Measurements from ENCODE around the gene ARF6.
A peak's percentile ranks its signal among the peaks of the same experiment; 100 is the strongest.
"Not testable (repeated sequence)": the region's sequence is repeated elsewhere in the genome, so short reads cannot be mapped to it uniquely, and the experiment has no call there.

The ARF6 gene

DNA sequence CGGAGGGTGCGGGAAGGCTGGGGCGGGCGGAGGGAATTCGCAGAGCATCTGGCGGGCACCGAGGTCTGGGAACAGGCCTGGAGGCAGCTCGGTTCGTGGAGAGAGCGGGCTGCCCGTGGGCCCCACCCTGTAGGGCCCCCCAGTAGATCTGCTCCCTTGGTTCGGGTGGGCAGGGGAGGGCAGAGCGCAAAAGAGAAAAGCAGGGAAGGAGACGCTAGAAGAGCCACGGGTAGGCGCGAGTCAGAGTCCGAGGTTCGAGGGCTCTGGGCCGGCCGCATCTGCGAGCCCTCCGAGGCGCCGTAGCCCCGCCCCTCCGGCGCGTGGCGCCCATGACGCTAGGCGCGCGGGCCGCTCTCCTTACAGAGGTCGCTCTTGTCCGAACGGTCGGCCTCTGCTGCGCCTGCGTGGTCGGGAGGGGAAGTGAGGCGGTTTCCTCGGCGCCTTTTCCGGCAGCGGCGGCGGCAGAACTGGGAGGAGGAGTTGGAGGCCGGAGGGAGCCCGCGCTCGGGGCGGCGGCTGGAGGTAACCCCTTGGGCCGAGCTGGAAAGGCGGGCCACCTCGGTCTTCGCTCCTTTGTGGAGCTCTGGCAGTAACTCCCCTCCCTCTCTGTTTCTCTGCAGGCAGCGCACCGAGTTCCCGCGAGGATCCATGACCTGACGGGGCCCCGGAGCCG lies at the start of gene ARF6:
ARF6 (plus strand) TSS at position 447 of the 673 bp plus-strand sequence. CDS start 655 bp downstream, outside the sequence.
- peak; percentile 98 for DNase-seq (ENCODE audit: low spot score)

DNA sequence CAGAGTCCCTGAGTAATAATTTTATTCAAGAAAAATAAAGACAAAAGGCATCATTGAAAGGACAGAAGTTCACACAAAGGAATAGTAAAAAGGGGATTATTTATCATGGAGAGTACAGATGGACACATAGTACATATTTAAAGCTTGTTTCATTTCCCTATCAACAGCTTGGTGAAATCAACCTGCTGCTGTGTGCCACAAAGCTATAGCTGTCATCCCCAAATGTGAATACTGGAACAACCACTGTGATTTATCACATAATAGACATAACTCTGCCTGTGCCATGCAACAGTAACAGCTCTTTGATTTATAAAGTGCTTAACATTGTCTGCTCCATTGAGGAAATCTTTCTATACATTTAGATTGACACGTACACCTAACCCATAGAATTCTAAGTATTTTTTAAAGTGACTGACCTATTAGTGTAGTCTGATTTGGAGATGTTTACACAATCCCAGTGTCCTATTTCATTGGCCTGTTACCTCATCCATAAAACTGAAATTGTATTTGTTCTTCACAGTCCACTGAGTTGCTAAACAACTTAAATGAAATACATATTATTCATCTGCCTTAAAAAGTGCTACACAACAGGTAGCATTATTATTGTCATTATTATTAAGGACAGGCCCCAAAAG lies 43.6 kb upstream of the ARF6 start:
- DNase-seq (ENCODE audit: low spot score): no peak

DNA sequence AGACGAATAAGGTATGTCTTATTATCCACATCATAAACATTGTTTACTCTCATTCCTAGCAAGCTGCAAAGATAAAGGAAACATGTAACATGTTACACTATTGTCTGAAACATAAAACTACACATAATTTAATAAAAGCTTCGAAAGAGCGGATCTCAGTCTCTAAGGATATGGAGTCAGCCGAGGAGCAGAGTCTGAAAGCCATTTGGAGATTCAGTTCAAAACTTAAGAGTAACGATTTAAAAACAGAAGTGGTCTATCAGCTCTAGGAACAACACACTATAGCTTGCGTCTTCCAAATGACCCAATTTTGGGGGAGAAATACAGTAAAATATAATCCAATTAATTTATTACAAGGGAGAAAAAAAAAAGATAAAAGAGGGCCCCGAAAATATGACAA lies 41.1 kb upstream of the ARF6 start:
- peak; percentile 15 for DNase-seq (ENCODE audit: low spot score)

DNA sequence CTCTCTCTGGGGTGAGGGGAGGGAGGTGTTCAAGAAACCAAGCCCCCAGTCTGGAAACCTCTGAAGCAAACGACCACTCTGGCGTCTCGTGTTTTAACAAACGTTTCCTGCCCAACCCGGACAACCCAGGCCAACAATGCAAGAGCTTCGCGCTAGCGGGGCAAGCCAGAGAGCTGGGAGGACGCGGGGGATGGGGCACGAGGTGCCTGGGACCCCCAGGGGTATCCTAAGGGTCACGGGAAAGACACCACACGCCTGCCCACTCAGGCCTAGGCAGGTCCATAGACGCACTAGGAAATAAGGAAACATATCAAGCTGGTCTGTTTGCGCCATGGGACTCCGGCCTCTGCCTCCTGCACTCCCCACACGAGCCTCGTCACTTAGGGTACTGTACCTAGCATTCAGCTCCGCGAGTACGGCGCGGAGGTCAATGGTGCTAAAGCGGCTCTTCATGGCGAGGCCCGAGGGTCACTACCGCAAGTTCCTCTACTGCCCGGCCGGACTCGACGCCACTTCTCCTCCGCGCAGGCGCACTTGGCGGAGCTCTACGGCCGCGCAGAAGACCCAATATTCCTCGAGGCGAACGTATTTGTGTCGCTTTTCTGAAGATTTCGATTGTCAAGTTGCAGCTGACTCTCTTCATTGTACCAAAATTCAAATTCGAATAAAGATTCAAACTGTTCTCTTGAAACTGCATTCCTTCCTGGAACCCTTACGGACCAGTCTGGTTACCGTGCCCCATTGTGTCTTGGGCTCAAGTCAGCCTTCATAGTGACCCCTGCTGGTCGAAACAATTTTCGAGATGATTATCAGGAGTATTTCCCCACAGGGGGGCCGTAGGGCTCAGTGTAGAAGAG lies 40.4 kb upstream of the ARF6 start, which contains the start of gene NEMF:
NEMF (minus strand) TSS at position 488 of the 857 bp plus-strand sequence; CDS start at position 453, 35 bp downstream.
- peak; percentile 81 for DNase-seq (ENCODE audit: low spot score)

DNA sequence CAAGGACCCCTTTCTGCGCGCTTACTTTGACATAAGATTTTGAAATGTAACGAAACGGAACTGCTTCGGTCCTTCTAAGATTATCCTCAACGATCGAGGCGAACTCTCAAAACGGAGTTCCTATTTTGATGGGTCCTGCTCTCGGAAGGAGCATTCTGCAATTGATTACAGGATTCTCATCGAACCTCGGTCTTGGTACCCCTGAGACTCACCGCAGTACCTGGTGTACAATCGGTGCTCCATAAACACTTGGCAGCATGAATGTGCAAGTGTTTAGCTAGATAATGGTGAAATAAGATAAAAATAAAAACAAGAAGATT lies 39.8 kb upstream of the ARF6 start:
- DNase-seq (ENCODE audit: low spot score): no peak

DNA sequence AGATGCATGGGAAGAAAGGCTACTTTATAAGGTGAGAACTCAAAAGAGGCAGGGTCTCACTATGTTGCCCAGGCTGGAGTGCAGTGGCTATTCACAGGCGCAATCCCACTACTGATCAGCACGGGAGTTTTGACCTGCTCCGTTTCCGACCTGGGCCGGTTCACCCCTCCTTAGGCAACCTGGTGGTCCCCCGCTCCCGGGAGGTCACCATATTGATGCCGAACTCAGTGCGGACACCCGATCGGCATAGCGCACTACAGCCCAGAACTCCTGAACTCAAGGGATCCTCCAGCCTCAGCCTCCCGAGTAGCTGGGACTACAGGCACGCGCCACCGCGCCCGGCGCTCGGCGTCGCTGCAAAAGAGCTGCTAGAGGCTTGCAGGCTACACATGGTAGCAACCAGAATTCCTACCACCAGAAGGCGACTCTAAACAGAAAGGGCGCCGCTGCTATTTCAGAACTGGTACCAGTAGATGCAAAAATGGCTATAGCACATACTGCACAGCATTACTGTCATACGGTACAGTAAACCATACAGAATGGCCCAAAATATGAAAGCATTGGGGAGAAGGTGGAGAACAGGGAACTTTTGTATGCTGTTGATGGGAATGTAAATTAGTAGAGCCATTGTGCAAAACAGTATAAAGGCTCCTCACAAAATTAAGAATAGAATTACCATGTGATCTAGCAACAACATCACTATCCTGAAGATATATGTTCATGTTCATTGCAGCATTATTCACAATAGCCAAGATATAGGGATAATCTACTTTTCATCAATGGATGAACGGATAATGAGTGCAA lies 39.1 kb upstream of the ARF6 start:
- DNase-seq (ENCODE audit: low spot score): peak; percentile 66

DNA sequence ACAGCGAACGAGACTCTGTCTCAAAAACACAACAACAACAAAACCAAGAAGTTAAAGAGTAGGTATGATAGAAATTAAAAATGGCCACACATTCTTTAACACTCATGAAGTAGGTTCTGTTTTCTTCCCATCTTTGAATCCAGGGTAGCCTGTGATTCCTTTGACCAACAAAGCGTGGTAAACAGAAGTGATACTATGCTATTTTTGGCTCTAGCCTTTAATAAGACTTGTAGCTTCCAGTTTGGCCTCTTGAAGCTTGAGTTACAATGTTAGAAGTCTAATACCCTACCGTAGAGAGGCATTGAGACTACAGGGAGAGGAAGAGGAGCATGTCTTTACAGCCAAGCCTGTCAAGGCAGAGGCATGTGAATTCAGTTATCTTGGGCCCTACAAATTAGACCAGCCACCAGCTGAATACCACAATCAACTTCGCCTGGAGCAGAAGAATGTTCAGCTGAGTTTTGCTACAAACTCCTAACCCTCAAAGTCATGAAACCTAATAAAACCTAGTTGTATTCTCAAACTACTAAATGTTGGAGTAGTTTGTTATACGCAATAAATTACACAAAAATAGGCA lies 35.4 kb upstream of the ARF6 start:
- DNase-seq (ENCODE audit: low spot score): no peak

DNA sequence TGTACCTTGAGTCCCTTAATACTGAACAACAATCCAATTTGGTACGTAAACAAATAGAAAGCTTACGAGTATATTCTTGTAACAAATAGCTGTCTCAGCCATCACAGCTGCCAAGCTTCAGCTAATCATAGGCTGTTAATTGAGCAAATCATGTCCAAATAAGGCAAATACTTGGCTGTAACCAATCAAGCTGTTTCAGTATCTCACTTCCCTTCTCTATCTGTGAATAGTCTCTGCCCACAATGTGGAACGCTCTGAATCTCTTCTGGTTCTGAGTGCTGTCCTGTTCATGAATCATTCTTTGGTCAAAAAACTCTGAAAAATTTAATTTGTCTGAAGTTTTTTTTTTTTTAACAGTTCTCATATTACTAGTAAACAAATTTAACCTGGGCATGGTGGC lies 34.5 kb upstream of the ARF6 start:
- no peak for DNase-seq (ENCODE audit: low spot score)

DNA sequence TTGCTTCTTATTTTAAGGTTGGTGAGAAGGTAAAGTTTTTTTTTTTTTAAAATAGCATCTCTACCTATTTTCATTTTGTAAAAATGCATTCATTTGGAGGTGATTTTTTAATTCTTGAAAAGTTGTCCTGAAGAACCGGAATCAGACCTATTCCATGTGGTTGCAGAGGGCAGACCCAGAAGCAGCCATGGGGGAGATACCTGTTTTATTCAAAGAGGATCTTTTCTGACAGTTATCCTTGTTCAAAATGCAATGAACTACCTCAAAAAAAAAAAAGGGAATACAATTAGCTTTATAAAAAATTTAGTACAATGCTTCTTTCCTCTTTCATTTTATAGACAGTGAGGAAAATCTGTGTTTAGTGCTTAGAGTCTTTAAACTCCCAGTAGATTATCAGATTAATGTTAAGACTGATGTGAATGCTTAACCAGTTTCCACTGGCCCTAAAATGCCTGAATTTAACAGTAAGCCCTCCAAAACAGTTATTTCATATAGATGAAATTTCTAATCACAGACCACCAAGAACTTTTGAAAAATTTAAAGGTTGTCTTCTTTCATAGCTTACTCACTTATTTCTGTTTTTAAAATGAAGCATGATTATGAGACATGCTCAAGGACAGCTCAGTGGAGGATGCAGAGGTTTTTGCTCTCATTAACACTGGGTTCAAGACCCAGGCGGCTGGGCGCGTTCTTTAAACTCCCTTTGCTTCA lies 31.7 kb upstream of the ARF6 start:
- no peak for DNase-seq (ENCODE audit: low spot score)

DNA sequence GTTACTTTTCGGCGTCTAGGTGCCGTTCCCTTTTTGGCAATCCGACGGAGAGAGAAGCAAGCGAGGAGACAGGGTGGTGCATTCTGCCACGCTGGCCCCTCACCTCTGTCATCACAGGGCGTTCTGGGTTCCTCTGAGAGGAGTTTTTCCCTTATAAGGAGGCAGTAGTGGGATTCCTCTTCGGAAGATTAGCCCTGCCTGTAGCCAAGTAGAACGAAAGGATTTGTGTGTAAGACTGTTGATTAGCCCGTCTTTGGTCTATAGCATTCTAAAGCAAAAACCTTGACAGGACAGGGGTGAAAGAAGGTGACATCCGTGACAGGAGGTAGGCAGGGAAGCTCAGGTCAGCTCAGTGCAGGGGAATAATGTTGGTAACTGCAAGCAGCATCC lies 31.2 kb upstream of the ARF6 start:
- DNase-seq (ENCODE audit: low spot score): peak; percentile 67

DNA sequence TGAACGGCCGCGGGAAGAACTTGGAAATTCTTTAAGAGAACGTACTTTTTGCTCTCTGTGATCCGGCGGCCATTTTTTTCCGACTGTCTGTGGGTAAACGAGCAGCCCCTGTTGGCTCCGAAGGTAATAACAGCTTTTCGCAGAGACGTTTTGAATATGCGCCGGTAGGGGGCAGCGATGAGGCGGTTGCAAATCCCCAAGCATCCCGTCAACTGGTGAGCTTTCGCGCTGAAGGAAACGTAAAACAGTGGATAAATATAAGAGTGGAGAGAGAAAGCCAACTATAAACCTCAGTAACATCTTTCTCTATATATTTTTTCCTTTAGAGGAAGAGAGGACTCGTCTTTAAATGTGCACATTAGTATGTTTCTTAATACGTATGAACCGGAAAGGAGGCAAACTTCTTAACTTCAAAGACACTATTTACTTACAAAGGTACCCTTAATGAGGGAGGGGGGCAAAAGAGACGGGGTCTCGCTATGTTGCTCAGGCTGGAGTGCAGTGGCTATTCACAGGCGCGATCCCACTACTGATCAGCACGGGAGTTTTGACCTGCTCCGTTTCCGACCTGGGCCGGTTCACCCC lies 30.7 kb upstream of the ARF6 start:
- DNase-seq (ENCODE audit: low spot score): peak; percentile 62

DNA sequence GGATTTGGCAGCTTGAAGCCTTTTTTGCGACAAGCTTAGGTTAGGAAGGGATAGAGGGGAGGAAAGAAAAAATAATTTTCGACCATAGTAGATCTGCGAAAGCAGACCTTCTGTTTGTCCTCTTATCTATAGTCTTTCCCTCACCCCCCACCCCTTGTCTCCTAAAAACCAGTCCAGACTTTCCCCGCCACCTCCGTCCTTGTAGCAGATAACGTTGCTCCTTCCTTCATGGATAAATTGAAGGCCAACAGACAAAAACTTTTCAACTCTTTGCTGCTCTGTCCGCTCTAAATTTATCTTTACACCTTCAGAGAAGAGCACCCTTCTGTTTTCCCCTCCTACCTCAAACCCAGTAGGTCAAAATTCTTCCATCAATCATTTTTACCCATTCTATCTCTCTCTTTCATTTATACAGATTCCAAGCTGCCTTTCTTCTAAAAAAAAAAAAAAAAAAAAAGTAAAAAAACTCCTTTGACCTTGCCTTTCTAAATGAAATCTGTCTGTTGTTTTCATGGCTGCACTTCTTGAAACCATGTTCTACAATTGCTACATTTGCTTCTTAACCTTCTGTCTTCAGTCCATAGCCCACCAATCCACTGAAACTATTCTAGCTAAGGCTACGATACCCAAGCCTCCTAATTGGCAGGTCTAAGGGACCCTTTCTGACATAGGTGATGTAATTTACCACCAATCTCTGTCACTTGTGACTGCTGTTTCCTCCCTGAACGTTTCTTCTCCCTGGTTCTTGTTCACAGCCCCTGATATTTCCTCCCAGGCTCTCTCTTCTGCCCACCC lies 29.2 kb upstream of the ARF6 start:
- no peak for DNase-seq (ENCODE audit: low spot score)

DNA sequence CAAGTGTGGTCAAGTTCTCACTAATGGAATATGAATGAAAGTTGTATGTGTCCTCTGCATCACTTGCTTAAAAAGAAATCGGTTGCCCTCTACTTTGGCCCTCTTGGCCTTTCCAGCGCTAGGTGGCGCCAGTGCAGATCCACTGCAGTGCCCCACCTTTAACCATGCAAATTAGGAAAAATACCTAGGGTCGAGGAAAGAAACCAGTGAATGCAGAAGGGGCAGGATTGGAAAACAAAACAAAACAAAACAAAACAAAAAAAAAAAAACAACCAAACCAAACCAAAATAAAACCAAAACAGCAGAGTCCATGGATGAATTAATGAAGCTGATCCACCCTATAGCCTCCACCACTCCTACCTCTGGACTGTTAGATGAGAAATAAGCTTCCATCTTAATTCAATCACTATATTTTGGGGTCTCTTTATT lies 27.4 kb upstream of the ARF6 start:
- peak; percentile 50 for DNase-seq (ENCODE audit: low spot score)

DNA sequence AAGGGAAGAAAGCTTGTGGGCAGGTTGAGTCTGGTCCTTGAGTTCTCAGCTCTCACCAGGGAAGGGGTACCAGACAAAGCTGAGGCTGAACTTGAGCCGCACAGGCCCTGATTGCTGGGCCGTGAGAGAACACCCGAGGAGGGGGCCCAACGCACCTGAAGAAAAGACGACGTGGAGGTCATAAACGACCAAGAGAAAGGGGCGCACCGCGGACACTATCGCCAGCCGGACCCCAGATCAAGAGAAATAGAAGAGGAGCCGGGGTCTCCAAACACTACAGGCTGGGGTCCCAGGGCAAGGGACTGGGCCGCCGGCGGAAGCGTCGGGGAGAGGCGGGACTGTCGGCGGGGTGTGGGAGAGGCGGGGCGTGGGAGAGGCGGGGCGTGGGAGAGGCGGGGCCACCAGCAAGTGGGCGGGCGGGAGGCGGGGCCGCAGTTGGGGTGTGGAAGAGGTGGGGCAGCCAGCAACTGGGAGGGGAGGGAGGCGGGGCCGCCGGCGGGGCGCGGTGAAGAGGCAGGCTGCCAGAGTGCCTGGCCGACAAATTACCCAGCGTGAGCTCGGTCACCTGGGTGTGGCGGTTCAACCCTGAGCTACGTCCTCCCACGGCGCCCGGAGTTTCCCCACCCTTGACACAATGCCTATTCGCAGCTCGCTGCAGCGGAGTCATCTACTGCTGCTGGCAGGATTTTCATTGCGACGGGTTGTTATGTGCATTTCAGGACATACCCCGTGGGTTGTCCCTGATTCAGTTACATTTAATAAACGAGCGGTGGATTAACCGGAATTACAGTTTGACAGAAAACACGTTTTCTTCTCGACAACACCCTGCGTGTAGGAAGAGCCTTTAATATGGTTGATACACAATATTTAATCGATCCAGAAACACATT lies 24.8 kb upstream of the ARF6 start:
- peak; percentile 96 for DNase-seq (ENCODE audit: low spot score)

DNA sequence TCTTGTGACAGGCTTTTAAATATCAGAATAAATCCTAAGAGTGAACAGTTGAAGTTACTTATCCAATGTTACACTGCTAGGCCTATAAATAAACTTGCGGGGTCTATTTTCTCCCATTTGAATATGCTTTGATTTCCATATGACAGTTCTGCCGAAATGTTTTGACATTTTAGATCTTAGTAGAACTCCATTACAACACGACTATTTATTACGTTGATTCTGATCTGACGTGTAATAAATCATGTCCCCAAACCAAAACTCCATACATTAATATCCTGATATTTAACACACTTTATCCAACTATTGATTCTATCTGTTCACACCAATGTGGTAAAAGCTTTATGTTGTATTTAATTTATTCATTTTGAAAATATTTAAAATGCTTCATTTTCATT lies 24.2 kb upstream of the ARF6 start:
- DNase-seq (ENCODE audit: low spot score): no peak

DNA sequence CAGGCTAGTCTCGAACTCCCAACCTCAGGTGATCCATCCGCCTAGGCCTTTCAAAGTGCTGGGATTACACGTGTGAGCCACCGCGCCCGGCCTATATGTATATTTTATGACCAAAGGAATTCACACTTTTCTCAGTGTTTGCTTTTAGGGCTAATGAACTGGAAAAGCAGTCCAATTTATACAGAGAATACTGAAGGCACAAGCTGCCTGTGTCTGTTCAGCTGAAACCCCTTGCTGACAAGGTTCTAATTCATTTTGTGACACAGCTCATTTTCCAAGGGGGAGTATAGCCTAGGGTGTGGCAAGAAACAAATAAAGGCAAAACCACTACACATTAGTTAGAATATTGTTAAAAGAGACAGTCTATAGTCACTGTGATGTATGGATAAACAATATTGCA lies 22.0 kb upstream of the ARF6 start:
- DNase-seq (ENCODE audit: low spot score): no peak

DNA sequence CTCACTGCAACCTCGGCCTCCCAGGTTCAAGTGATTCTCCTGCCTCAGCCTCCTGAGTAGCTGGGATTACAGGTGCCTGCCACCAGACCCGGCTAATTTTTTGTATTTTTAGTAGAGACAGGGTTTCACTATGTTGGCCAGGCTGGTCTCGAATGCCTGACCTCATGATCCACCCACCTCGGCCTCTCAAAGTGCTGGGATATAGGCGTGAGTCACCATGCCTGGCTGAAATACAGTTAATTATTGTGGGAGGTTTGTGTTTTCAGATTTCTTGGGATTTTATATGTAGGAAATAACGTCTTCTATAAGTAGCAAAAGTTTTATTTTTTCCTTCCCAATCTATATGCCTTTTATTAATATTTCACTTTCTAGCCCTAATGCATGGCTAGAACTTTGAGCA lies 19.3 kb upstream of the ARF6 start:
- not testable (repeated sequence) for DNase-seq (ENCODE audit: low spot score)

DNA sequence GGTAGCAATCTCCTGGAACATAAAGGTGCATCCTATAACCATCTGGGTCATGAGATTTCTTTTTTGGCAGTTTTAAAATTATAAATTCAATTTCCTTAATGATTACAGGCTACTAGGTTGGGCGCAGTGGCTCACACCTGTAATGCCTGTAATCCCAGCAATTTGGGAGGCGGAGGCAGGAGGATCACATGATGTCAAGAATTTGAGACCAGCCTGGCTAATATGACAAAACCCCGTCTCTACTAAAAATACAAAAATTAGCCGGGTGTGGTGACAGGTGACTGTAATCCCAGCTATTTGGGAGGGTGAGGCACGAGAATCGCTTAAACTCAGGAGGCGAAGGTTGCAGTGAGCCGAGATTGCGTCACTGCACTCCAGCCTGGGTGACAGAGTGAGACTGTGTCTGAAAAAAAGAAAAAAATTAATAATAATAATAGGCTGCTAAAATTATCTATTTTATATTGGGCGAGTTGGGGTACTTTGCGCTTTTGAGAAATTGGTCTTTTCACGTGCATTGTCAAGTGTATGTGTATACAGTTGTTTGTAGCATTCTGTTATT lies 17.2 kb upstream of the ARF6 start:
- no peak for DNase-seq (ENCODE audit: low spot score)

Data from GM03348 (cell line).